Gastroesophageal sphincter (tissue), 3 donors: ENCODE results near the gene UBE2R2.

Source experiments
- EP300 ChIP-seq: sonication (generic); formaldehyde crosslinking; IDR thresholded peaks from one replicate; pipeline ENCODE4 v1.6.1; 2017; ENCODE audit warnings: antibody characterized with exemption, mild to moderate bottlenecking
- POLR2A ChIP-seq, 2 donors: fragments of 450-650 bp; IDR thresholded peaks; one replicate each; pipeline ENCODE4 v1.6.1; 2017; ENCODE audit warnings: antibody characterized with exemption in 2 of 2, mild to moderate bottlenecking in 2 of 2, moderate library complexity in 1 of 2
- POLR2AphosphoS5 ChIP-seq: sonication (generic); formaldehyde crosslinking; IDR thresholded peaks from one replicate; pipeline ENCODE4 v1.6.1; 2017; ENCODE audit warnings: antibody characterized with exemption
- TF ChIP-seq, protein P1 (sequence below), 4 experiments: fragments of 200-600 bp in 2 of 4; fragments of 450-650 bp in 2 of 4; sonication (generic) in 1 of 4; IDR thresholded peaks; one replicate each; pipeline ENCODE4 v1.5.1; 2017 to 2019; ENCODE audit warnings: antibody characterized with exemption in 4 of 4, mild to moderate bottlenecking in 2 of 4, moderate library complexity in 2 of 4

DNA sequence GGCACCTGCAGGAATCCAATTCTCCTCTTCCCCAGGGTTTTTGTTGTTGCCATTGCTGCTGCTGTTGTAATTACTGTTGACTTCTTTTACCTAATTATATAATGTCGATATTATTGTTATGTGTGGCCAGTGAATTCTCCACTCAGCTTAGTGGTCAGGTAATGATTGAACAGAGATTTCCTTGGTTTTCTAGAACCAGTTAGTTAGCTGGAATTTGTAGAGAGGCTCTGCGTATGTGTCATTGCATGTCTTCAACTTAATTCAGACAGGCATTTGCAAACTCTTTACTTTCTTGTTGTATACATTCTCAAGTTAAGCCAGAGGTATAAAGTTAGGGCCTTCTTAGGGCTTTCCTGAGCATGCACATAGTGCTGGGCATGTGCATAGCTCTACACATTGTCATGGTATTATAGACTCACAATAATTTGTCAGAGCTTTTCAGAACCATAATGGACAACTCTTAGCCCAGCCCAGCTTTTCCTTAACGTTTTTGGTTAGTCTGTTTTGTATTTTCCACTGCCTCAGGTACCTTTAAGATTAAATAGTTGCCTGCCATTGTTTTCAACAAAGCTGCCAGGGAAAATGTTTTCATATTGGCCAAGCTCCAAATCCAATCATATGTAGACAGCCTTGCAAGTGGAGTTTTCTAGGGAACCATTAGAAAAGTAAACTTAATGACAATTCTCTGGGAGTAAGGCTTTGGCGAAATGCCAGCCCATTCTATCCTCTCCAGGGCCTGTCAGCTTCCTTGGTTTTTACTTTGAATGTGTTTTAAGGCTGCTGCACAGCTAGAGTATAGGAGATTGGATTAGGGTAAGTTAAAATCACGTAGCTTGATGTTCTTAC is 68.1 kb downstream of the UBE2R2 start:
- no peak for TF ChIP-seq EP300
- no peak for TF ChIP-seq POLR2A (IDR thresholded peaks at IDR 0.05)
- no peak for TF ChIP-seq POLR2AphosphoS5
- TF ChIP-seq, protein P1, sequence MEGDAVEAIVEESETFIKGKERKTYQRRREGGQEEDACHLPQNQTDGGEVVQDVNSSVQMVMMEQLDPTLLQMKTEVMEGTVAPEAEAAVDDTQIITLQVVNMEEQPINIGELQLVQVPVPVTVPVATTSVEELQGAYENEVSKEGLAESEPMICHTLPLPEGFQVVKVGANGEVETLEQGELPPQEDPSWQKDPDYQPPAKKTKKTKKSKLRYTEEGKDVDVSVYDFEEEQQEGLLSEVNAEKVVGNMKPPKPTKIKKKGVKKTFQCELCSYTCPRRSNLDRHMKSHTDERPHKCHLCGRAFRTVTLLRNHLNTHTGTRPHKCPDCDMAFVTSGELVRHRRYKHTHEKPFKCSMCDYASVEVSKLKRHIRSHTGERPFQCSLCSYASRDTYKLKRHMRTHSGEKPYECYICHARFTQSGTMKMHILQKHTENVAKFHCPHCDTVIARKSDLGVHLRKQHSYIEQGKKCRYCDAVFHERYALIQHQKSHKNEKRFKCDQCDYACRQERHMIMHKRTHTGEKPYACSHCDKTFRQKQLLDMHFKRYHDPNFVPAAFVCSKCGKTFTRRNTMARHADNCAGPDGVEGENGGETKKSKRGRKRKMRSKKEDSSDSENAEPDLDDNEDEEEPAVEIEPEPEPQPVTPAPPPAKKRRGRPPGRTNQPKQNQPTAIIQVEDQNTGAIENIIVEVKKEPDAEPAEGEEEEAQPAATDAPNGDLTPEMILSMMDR (IDR thresholded peaks at IDR 0.05), result no peak
